Breast epithelium (tissue), 4 donors: ENCODE data around the gene STX10. TPM values are rescaled to one million over a fixed set of nuclear protein-coding genes. Genes with fewer than 3 reads are reported as not detected.
A peak's percentile ranks its signal among the peaks of the same experiment; 100 is the strongest.

Source experiments
- DNase-seq, 2 donors: peaks; one replicate each; pipeline ENCODE4 v3.0.0-alpha.2; 2019; ENCODE audit warnings: low spot score in 2 of 2
- H3K27ac ChIP-seq, 2 donors: fragments of 200-600 bp; sonication (generic) in 1 of 2; one replicate each; pipeline ENCODE4 v1.5.1; 2016 to 2019; ENCODE audit warnings: mild to moderate bottlenecking in 1 of 2
- H3K27me3 ChIP-seq, 2 donors: fragments of 200-600 bp; sonication (generic) in 1 of 2; one replicate each; pipeline versions ENCODE4 v1.5.1 to v1.6.0; 2017 to 2019; ENCODE audit warnings: control low read depth in 1 of 2, mild to moderate bottlenecking in 1 of 2
- H3K36me3 ChIP-seq: fragments of 200-600 bp; one replicate; pipeline ENCODE4 v1.5.1; 2019
- H3K4me1 ChIP-seq, 2 donors: fragments of 200-600 bp; sonication (generic); one replicate each; pipeline ENCODE4 v1.5.1; 2016 to 2019; ENCODE audit warnings: control low read depth in 1 of 2
- H3K4me3 ChIP-seq, 3 donors: fragments of 200-600 bp; sonication (generic); 1 replicate in 2 of 3; 2 replicates in 1 of 3; pipeline ENCODE4 v1.5.1; 2016 to 2019; ENCODE audit warnings: mild to moderate bottlenecking in 3 of 3, moderate library complexity in 2 of 3
- H3K9me3 ChIP-seq, 2 donors: fragments of 200-600 bp; sonication (generic) in 1 of 2; one replicate each; pipeline ENCODE4 v1.5.1; 2016 to 2019; ENCODE audit warnings: control low read depth in 1 of 2
- CTCF ChIP-seq, 3 donors: fragments of 450-650 bp; IDR thresholded peaks; one replicate each; pipeline ENCODE4 v1.5.1; 2016 to 2017; ENCODE audit warnings: antibody characterized with exemption in 3 of 3, mild to moderate bottlenecking in 3 of 3, moderate library complexity in 3 of 3
- POLR2A ChIP-seq: fragments of 450-650 bp; IDR thresholded peaks from one replicate; pipeline ENCODE4 v1.6.1; 2016; ENCODE audit warnings: antibody characterized with exemption, mild to moderate bottlenecking, moderate library complexity
- POLR2AphosphoS5 ChIP-seq, 3 donors: sonication (generic); formaldehyde crosslinking; IDR thresholded peaks; one replicate each; pipeline ENCODE4 v1.6.1; 2017; ENCODE audit warnings: antibody characterized with exemption in 3 of 3
- intact Hi-C: fragments of 100-400 bp; cut with DNase I; formaldehyde crosslinking; loops from one replicate; pipeline ENCODE4 v1.15.1; 2023; ENCODE audit warnings: low total_unique reads
- total RNA-seq, 3 donors: library from RNA; depleted of rRNA; stranded (reverse); fragments of >200 nt; gene quantifications; one replicate each; pipeline ENCODE4 v1.1.0, GENCODE V29; 2016

STX10 gene
- total RNA-seq, 3 donors from 2014 or later: 74.6 to 78.3 (median 75.2) TPM

DNA sequence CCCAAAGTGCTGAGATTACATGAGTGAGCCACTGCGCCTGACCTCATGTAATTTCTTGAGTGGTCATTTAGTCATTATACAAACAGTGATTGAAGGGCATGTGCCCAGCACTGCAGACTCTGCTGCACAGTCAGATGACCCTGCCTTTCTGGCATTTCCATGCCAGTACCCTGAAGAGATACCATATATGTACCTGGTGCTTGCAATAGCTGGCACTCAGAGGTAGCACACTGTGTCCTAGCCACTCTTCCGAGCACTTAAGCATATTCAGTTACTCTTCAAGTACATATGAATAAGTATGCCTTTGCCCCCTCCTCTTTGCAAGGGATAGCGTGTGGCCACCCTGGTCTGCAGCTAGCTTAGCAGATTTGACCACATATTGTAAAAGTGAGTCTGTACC lies 15.5 kb downstream of the STX10 start:
- Histone ChIP-seq H3K27ac (peak overlapping the region in 1 of 2 donors; percentile 23), H3K4me3 (peak overlapping the region in 1 of 3 donors; percentile 30), H3K27me3 (no peaks in the 10 kb centered on the region), H3K36me3 (peaks cover 5% of the 10 kb centered on the region), H3K9me3 (no peaks in the 10 kb centered on the region), H3K4me1 (no peaks in the 10 kb centered on the region)
- no peak for TF ChIP-seq POLR2AphosphoS5 (IDR thresholded peaks at IDR 0.05)
- no peak for TF ChIP-seq POLR2A
- TF ChIP-seq CTCF (IDR thresholded peaks at IDR 0.05): no peak
- intact Hi-C loops: no loop called here
- DNase-seq: no peak

- H3K4me1 ChIP-seq: no peaks in the 10 kb centered on the region
Observed at GRCh38 chr19:13133241-13133870, 16.8 kb downstream of the STX10 start.

GRCh38 chr19:13132471-13133180 lies 17.5 kb downstream of the STX10 start:
- peak overlapping the region; percentile 60 to 62 for H3K27ac ChIP-seq
- H3K36me3 ChIP-seq: no peaks in the 10 kb centered on the region
- no peak for DNase-seq
- no peak overlapping the region for H3K4me3 ChIP-seq
- no peak for TF ChIP-seq POLR2AphosphoS5 (IDR thresholded peaks at IDR 0.05)
- no peak for TF ChIP-seq POLR2A
- no peak for TF ChIP-seq CTCF (IDR thresholded peaks at IDR 0.05)
- no peaks in the 10 kb centered on the region for H3K9me3 ChIP-seq
- intact Hi-C loops: no loop called here
- no peaks in the 10 kb centered on the region for H3K27me3 ChIP-seq
- no peaks in the 10 kb centered on the region for H3K4me1 ChIP-seq

More at GRCh38 chr19:13133241-13133870, 16.8 kb downstream of the STX10 start:
- intact Hi-C loops: no loop called here
- H3K27ac ChIP-seq: peak overlapping the region; percentile 60 to 62
- TF ChIP-seq POLR2AphosphoS5 (IDR thresholded peaks at IDR 0.05): no peak
- TF ChIP-seq CTCF (IDR thresholded peaks at IDR 0.05): no peak
- TF ChIP-seq POLR2A: no peak
- DNase-seq: no peak
- no peaks in the 10 kb centered on the region for H3K36me3 ChIP-seq
- H3K9me3 ChIP-seq: no peaks in the 10 kb centered on the region
- no peaks in the 10 kb centered on the region for H3K27me3 ChIP-seq
- no peak overlapping the region for H3K4me3 ChIP-seq

- no peak overlapping the region for H3K4me3 ChIP-seq
- intact Hi-C loops: no loop called here
- H3K4me1 ChIP-seq: no peaks in the 10 kb centered on the region
- no peaks in the 10 kb centered on the region for H3K36me3 ChIP-seq
- peak overlapping the region in 1 of 2 donors; percentile 60 for H3K27ac ChIP-seq
- H3K9me3 ChIP-seq: no peaks in the 10 kb centered on the region
- no peaks in the 10 kb centered on the region for H3K27me3 ChIP-seq
- DNase-seq: no peak
- no peak for TF ChIP-seq POLR2A
- no peak for TF ChIP-seq CTCF (IDR thresholded peaks at IDR 0.05)
- TF ChIP-seq POLR2AphosphoS5 (IDR thresholded peaks at IDR 0.05): no peak
Observed at GRCh38 chr19:13130886-13131490, 19.2 kb downstream of the STX10 start.

DNA sequence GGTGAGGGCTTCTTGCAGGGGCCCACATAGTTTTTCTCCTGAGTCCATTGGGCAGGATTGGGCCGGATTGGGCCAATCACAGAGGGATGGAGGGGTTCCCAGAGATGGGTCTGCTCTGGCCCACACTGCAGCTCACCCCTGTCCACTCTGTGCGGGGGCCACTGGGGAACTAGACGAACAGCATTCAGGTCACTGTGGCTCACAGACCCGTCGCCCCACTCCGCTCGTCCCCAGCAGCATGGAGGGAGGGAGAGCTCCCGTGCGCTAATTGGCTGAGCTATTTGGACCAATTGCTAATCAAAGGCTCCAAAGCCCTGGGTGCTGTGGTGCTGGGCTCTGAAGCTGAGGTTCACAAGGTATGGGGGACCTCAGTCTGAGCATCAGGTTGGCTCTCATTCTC lies 20.8 kb downstream of the STX10 start:
- intact Hi-C loops: no loop called here
- TF ChIP-seq POLR2AphosphoS5 (IDR thresholded peaks at IDR 0.05): no peak
- no peak for TF ChIP-seq POLR2A
- TF ChIP-seq CTCF (IDR thresholded peaks at IDR 0.05): no peak

More for the DNA sequence above, 20.8 kb downstream of the STX10 start:
- no peak for DNase-seq
- no peaks in the 10 kb centered on the region for H3K4me1 ChIP-seq
- no peaks in the 10 kb centered on the region for H3K36me3 ChIP-seq
- no peak overlapping the region for H3K4me3 ChIP-seq
- H3K27me3 ChIP-seq: no peaks in the 10 kb centered on the region
- H3K27ac ChIP-seq: no peak overlapping the region
- no peaks in the 10 kb centered on the region for H3K9me3 ChIP-seq
